CD4-positive, alpha-beta T cell treated with Interleukin-4 for 1 hour (primary cell): ENCODE measurements around the gene CFAP97D2.

Experiments
- DNase-seq, 2 donors: peaks; one replicate each; pipeline ENCODE4 v3.0.0-alpha.2; 2020 to 2022

CFAP97D2 gene

GRCh38 chr13:114200399-114200911, 21.4 kb downstream of the CFAP97D2 start:
- no peak for DNase-seq

DNA sequence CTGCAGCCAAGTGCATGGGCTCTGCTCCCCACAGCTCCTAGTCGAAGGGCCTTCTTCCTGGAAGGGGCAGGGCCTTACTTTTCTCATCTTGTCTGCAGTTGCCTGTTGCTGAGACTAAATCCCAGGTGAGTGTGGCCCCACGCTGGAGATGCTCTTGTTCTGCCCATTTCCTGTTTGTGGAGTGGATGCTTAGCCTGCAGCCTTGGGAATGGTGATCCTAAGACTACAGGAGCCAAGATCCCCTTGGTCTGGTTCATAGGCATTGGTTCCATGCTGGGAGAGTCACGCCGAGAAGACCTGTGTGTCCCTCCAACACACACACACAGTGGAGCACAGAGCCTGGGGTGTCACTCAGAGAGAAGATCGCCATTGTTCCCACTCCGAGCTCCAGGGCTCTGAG, 23.5 kb downstream of the CFAP97D2 start:
- DNase-seq: no peak

- DNase-seq: peak in 1 of 2 donors; percentile 40
These were observed 24.5 kb downstream of the CFAP97D2 start for GRCh38 chr13:114203536-114203935.

- peak in 1 of 2 donors; percentile 32 for DNase-seq
These were observed 25.8 kb downstream of the CFAP97D2 start for GRCh38 chr13:114204894-114205293.

- DNase-seq: no peak
These were observed 29.1 kb downstream of the CFAP97D2 start for GRCh38 chr13:114208134-114208533.

DNA sequence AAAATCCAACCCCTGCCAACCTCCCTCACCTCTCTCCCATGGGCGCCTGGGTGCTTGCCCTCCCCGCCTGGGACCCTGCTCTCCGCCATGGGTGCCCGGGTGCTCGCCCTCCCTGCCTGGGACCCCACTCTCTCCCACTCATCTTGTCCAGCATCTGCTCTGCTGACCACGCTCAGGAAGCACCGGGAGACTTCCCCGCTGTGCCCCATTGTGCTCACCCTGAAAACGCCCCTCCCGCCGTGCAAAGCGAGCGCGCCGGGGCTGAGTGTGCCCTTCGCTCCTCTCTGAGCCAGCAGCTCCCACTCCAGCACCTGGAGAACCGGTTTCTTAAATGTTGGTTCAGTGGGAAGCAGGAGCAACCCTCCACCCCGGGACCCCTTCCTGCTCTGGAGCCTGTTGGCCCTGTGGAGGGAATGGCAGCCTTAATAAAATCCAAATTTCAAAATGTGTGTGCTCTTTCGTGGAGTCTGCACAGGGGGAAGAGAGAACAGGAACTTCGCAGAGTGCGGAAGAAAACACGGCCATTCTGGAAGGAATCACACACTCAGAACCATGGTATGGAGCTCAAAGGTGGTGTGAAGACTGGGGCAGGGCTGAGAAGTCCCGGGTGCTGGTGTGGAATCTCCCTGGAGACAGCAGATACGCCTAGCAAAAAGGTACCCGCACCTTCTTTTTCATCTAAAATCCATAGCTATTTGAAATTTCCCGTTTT, 32.5 kb downstream of the CFAP97D2 start:
- no peak for DNase-seq

GRCh38 chr13:114212158-114212495, 33.1 kb downstream of the CFAP97D2 start:
- DNase-seq: no peak

GRCh38 chr13:114213980-114214379, 34.9 kb downstream of the CFAP97D2 start:
- no peak for DNase-seq

DNA sequence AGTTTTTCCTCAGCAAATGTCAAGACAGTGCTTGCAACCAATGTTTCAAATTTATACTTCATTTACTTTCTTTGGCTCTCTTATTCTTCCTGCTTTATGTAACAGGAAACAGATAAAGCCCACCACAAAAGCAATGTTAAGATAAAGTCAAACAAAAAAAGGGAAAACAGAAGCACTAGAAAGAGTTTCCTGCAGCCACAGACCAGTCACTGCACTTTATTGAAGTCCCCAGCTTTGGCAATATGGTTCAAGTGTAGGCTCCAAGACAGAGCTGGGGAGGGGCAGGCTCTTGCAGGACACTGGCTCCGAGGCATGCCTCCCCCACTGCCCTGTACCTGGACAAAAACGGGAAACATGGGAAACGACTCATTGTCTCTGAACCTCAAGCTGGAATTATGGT, 40.3 kb downstream of the CFAP97D2 start:
- DNase-seq: no peak

DNA sequence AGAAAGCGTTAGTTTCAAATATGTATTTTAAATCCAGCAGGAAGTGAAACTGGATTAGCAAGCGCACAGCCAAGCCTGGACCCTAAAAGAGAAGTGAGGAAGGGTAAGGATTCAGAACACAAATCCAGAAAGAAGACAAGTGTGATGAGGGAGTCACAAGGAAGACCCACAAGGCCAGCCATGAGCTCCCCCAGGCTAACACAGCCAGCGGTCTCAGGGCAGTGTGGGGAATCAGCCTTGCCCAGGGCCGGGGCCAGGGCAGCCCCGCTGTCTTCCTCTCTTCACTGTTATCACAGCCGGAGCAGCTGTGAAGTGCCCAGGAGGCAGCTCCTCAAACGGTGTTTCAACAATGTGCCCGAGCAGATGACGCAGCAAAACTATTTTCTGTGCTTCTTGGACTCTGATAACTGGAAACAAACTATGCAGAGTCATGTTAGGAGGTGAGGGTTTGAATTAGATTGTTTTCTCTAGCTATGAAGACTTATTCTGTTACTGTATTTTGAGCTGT, 43.5 kb downstream of the CFAP97D2 start:
- peak in 1 of 2 donors; percentile 21 for DNase-seq

DNA sequence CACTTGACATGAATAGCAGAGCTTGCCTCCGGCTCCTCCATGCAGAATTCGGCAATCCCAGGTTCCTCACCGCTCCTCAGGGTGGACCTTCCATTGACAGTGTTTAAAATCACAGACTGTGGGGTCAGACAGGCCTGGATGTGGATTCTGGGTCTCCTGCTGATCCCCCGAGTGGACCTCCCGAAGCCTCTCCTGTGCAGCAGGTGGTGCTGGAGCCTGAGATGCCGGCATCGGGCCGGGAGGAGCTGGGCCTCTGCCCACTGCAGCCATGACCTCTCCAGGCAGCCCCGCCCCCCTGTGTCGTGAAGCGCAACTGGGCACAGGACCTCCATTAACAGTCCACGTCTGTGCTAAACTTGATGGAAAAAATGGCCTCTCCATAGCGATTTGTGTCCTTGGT, 45.1 kb downstream of the CFAP97D2 start:
- no peak for DNase-seq

- no peak for DNase-seq
These were observed 46.6 kb downstream of the CFAP97D2 start for GRCh38 chr13:114225610-114226009.

DNA sequence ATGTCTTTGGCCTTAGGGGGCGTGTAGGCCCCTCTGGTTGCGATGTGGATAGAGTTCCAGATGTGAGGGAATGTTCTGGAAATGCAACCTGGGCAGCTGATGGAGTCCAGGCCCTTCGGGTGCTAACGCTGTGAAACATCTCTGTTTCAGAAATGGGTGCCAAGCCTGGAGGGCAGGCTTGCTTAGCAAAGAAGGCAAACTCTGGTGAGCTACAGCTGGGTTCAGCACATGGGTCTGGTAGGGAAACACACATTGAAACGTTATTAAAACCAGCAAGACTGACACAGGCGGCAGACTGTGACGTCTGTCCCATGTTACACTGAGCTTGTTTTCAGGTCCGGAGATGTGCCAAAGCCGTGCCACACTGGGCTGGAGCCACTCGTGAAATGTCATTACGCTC, 47.0 kb downstream of the CFAP97D2 start:
- DNase-seq: no peak

GRCh38 chr13:114226699-114227323, 47.8 kb downstream of the CFAP97D2 start:
- peak; percentile 87 for DNase-seq

DNA sequence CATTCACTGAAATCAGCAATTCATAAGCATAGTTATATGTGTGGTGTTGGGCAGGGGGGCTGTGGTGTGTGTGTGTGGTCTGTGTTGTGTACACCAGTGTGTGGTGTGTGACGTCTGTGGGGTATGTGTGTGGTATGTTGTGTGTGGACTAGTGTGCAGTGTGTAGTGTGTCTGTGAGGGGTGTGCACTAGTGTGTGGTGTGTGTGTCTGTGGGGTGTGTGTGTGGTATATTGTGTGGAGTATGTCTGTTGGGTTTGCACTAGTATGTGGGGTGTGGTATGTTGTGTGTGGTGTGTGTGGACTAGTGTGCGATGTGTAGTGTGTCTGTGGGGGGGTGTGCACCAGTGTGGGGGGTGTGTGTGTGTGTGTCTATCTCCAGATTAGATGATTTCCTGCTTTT, 48.5 kb downstream of the CFAP97D2 start:
- no peak for DNase-seq

- no peak for DNase-seq
These were observed 49.1 kb downstream of the CFAP97D2 start for GRCh38 chr13:114228176-114228575.

DNA sequence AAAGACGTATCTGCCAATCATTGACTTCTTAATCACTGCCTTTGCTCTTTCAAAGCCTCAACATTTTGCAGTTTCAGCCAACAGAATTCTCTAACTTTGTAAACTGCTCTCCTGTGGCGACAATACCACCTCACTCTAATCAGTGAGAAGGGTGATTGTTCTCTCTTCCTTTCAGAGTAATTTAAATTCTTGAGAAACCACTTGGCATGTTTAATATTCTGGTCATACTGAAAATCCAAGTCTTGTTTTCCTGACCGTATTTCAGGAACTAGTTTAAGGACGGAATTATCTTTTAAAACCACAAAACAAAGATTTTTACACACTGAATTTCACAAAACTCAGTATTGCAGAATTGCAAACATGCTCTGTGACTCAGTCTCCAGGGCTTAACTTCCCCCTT, 50.4 kb downstream of the CFAP97D2 start:
- DNase-seq: no peak

DNA sequence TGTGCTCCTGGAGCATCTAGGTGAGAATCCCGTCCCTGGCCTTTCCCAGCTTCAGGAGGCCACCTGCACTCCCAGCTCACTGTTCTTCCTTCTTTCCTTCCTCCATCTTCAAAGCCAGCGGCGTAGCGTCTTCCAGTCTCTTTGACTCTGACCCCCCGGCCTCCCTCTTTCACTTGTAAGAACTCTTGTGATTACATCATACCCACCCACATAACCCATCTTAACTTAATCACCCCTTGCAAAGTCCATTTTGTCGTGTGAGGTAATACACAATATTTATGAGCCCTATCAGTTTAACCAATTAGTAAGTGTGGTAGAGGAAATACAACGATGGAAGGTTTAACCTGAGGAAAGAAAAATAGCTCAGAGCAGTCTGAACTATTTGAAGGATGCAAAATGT, 51.1 kb downstream of the CFAP97D2 start:
- DNase-seq: no peak

DNA sequence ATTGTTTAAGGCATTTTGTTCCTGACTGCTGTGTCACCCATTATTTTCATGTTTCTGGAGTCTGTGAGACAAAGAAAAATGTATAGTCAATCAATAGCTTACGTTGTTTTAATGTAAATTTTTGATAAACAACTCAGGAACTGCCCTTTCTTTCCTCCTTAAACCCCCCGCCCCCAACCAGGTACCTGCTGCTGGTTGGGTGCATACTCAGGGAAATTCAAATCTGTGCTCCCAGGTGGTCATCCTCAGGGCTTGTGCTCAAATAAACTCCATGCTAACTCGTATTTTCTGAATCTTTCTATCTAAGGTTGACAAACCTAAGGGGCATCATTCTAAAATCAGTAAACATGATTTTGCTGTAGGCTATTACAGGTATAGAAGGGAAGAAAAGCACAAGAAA, 51.5 kb downstream of the CFAP97D2 start:
- no peak for DNase-seq

DNA sequence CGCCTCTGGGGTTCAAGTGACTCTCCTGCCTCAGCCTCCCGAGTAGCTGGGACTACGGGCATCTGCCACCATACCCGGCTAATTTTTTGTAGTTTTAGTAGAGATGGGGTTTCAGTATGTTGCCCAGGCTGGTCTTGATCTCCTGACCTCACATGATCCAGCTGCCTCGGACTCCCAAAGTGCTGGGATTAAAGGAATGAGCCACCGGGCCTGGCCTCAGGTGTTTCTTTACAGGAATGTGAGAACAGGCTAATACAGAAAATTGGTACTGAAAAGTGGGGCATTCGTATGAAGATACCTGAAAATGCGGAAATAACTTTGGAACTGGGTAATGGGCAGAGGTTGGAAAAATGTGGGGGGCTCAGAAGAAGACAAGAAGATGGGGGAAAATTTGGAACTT, 52.8 kb downstream of the CFAP97D2 start:
- no peak for DNase-seq

GRCh38 chr13:114234266-114234644, 55.2 kb downstream of the CFAP97D2 start:
- DNase-seq: no peak

DNA sequence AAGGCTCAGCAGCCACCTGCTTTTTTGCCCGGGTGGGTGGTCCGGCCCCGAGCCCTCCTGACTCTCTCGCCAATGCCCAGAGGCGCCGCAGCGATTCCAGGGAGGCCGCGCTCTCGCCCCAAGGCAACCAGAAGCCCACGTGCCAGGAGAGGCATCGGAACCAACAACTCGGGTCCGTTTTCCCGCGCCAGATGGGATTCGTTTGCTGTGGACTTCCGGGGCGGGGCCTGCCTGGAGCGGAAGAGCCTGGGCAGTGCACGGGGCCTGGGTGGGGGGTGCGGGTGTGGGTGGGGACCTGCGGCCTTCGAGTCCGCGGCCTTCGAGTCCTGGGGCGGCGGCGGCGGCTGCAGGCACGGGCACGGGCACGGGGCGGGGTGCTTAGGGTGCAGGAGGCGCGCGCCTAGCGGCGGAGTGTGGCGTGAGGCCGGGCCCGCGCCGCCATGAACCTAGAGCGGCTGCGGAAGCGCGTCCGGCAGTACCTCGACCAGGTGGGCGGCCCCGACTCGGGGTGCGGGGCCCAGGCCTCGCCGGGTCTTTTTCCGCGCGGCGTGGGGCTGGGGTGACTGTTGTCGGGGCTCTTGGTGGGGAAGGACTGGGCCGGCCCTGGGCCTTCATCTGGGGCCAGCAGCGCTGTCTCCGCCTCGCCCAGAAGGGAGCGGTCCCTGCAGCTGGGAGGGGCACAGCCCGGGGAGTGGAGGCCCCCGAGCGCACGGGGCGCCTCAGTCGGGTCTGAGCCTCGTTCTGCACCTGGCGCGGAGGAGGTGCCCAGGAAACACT, 55.8 kb downstream of the CFAP97D2 start, which contains the start of gene CDC16:
Gene CDC16, plus strand, starts transcription at position 253 of the 777 bp plus-strand sequence. Its CDS starts 188 bp downstream, at position 441.
- DNase-seq: peak; percentile 82 to 83

DNA sequence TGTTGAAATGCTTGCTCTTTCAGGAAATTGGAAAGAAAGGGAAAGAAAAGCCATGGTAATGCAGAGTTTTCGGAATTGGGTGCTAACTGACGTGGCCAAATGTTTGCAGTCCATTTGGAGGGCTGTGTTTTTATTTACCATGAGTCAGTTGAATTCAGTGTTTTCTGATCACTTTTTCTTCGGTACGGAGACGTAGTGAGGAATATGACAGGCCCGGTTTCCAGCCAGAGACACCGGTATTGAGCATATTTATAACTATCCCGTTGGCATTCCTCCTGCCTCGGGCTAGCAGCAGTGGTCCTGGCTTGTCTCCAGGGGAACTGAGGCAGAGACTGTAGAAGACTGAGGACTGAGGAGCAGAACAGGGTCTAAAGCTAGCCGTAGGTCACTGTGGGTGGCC, 56.6 kb downstream of the CFAP97D2 start:
- DNase-seq: no peak

DNA sequence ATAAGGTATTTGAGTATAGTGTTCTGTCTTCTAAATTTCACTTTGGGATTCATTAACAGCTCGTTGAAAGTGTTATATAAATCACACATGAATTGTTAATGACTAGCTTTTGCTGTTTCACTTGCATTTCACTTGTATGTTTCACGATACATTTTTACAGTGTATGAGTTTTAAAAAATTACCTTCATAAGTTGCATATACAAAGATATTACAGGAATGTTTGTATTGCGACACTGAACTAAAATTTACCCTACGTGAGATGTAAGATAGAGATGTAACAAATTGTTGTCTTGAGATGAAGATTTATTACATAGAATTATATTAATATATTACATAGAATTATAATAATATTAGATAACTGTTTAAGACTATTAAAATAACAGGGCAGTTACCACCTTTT, 57.2 kb downstream of the CFAP97D2 start:
- no peak for DNase-seq
